ENCODE measurements around the gene BLTP2.
A peak's percentile ranks its signal among the peaks of the same experiment; 100 is the strongest.
"Not testable (repeated sequence)": the region's sequence is repeated elsewhere in the genome, so short reads cannot be mapped to it uniquely, and the experiment has no call there.

Gene BLTP2

GRCh38 chr17:28646039-28646754 is 1.2 kb upstream of the BLTP2 start:
- no peak for DNase-seq (ENCODE audit: low read depth)

GRCh38 chr17:28645576-28645939 is 600 bp upstream of the BLTP2 start:
- no peak for DNase-seq (ENCODE audit: low read depth)

GRCh38 chr17:28643983-28644786 is 773 bp downstream of the BLTP2 start:
- peak; percentile 47 for DNase-seq (ENCODE audit: low read depth)

- no peak for DNase-seq (ENCODE audit: low read depth)
Measured at GRCh38 chr17:28641579-28641978, 3.4 kb downstream of the BLTP2 start.

GRCh38 chr17:28635506-28635905 is 9.5 kb downstream of the BLTP2 start:
- DNase-seq (ENCODE audit: low read depth): no peak

GRCh38 chr17:28634206-28634865 is 10.6 kb downstream of the BLTP2 start:
- no peak for DNase-seq (ENCODE audit: low read depth)

- DNase-seq (ENCODE audit: low read depth): no peak
Measured at GRCh38 chr17:28626818-28627217, 18.1 kb downstream of the BLTP2 start.

GRCh38 chr17:28624148-28624547 is 20.8 kb downstream of the BLTP2 start:
- no peak for DNase-seq (ENCODE audit: low read depth)

- DNase-seq (ENCODE audit: low read depth): no peak
Measured at GRCh38 chr17:28623696-28624095, 21.3 kb downstream of the BLTP2 start.

- no peak for DNase-seq (ENCODE audit: low read depth)
Measured at GRCh38 chr17:28622186-28622585, 22.8 kb downstream of the BLTP2 start.

- no peak for DNase-seq (ENCODE audit: low read depth)
Measured at GRCh38 chr17:28620010-28620409, 24.9 kb downstream of the BLTP2 start.

GRCh38 chr17:28618464-28618863 is 26.5 kb downstream of the BLTP2 start:
- no peak for DNase-seq (ENCODE audit: low read depth)

GRCh38 chr17:28616281-28616680 is 28.7 kb downstream of the BLTP2 start:
- DNase-seq (ENCODE audit: low read depth): no peak

- no peak for DNase-seq (ENCODE audit: low read depth)
Measured at GRCh38 chr17:28615260-28615940, 29.6 kb downstream of the BLTP2 start.

GRCh38 chr17:28613931-28614381 is 31.0 kb downstream of the BLTP2 start, which contains the start of gene RSKR:
TSS of gene RSKR (minus strand) at chr17:28614185. CDS start at chr17:28614161, 24 bp downstream.
- DNase-seq (ENCODE audit: low read depth): no peak

- peak; percentile 2 for DNase-seq (ENCODE audit: low read depth)
Measured at GRCh38 chr17:28612936-28613872, 31.8 kb downstream of the BLTP2 start.

- no peak for DNase-seq (ENCODE audit: low read depth)
Measured at GRCh38 chr17:28612531-28612930, 32.4 kb downstream of the BLTP2 start.

- DNase-seq (ENCODE audit: low read depth): no peak
Measured at GRCh38 chr17:28610376-28610775, 34.6 kb downstream of the BLTP2 start.

GRCh38 chr17:28604031-28604430 is 40.9 kb downstream of the BLTP2 start:
- not testable (repeated sequence) for DNase-seq (ENCODE audit: low read depth)

GRCh38 chr17:28599311-28600184 is 45.4 kb downstream of the BLTP2 start:
- peak; percentile 75 for DNase-seq (ENCODE audit: low read depth)

Data from stromal cell of bone marrow (primary cell).